Kidney (tissue), 14 donors: ENCODE results near the gene SH2D7. TPM values are rescaled to one million over a fixed set of nuclear protein-coding genes. Genes with fewer than 3 reads are reported as not detected.

ENCODE experiments used
- DNase-seq, 5 donors: peaks; one replicate each; pipeline ENCODE4 v3.0.0-alpha.2; 2013 to 2020
- FAIRE-seq: peaks from 2 replicates; lab custom pipeline; 2012; peaks lifted over from hg19 to GRCh38; lab: Jason Lieb, UNC
- H3K27ac ChIP-seq, 2 donors: one replicate each; pipeline ENCODE4 v1.7.0; 2013; ENCODE audit warnings: low read depth in 2 of 2, low read length in 2 of 2, inconsistent platforms in 1 of 2
- H3K27me3 ChIP-seq: one replicate; pipeline ENCODE4 v1.7.1; 2013; ENCODE audit warnings: low read length, inconsistent platforms; ENCODE audit not compliant: control insufficient read depth, insufficient read depth
- H3K36me3 ChIP-seq, 3 donors: one replicate each; pipeline versions ENCODE4 v1.7.0 to v1.7.1; 2013; ENCODE audit warnings: low read length in 3 of 3, control low read depth in 1 of 3, inconsistent platforms in 1 of 3; ENCODE audit not compliant: insufficient read depth in 3 of 3, control insufficient read depth in 2 of 3
- H3K4me1 ChIP-seq, 3 donors: one replicate each; pipeline versions ENCODE4 v1.7.0 to v1.7.1; 2013; ENCODE audit warnings: low read length in 3 of 3, inconsistent platforms in 1 of 3, low read depth in 1 of 3; ENCODE audit not compliant: control insufficient read depth in 2 of 3, insufficient read depth in 2 of 3
- H3K4me3 ChIP-seq, 3 donors: one replicate each; pipeline versions ENCODE4 v1.7.0 to v1.8.1; 2013; ENCODE audit warnings: low read length in 3 of 3, control low read depth in 1 of 3, inconsistent platforms in 1 of 3
- H3K9ac ChIP-seq, 3 donors: one replicate each; pipeline versions ENCODE4 v1.7.0 to v1.7.1; 2013; ENCODE audit warnings: low read length in 3 of 3, control low read depth in 1 of 3, inconsistent platforms in 1 of 3
- H3K9me3 ChIP-seq, 3 donors: one replicate each; pipeline versions ENCODE4 v1.7.0 to v1.7.1; 2013; ENCODE audit warnings: low read length in 3 of 3, control low read depth in 1 of 3, inconsistent platforms in 1 of 3; ENCODE audit not compliant: control insufficient read depth in 2 of 3, insufficient read depth in 1 of 3
- intact Hi-C: fragments of 100-400 bp; cut with DNase I; formaldehyde crosslinking; loops from one replicate; pipeline ENCODE4 v1.11.1; 2022
- polyA plus RNA-seq: library from polyadenylated mRNA; stranded (reverse); fragments of 350-450 nt; fragmentation: Illumina TruSeq; extraction: RNeasy Lipid Tissue Mini Kit (QIAGEN cat#74804); gene quantifications from one replicate; pipeline ENCODE4 v1.2.3, GENCODE V29; 2014; ENCODE audit warnings: low read depth, low replicate concordance; ENCODE audit not compliant: insufficient read depth
- total RNA-seq: library from RNA; stranded (reverse); fragmentation: NEBNext Ultra II Directional; extraction: Animal tissue kit (Norgen Biotek cat#: 25700); gene quantifications from one replicate; pipeline ENCODE4 v1.2.1, GENCODE V29; 2021
- TF ChIP-seq, protein P1 (sequence below): IDR thresholded peaks from 3 replicates; pipeline ENCODE4 v1.5.1; 2012; ENCODE audit warnings: mild to moderate bottlenecking, moderate library complexity, borderline replicate concordance; ENCODE audit not compliant: insufficient read depth; ENCODE audit errors: extremely low read depth
- donor health status: control.
- donor health status: control.
- donor health status: control.
- donor health status: control.
- donor health status: control.
- donor health status: DM: yes; HTN: yes; CAD: no.
- donor health status: Normal renal cell carcinoma (clear cell type).

Gene SH2D7
- total and polyA plus RNA-seq, 2 donors from 2014 or later = not detected

GRCh38 chr15:78087951-78088772 is 4.2 kb upstream of the SH2D7 start:
- TF ChIP-seq, protein P1, sequence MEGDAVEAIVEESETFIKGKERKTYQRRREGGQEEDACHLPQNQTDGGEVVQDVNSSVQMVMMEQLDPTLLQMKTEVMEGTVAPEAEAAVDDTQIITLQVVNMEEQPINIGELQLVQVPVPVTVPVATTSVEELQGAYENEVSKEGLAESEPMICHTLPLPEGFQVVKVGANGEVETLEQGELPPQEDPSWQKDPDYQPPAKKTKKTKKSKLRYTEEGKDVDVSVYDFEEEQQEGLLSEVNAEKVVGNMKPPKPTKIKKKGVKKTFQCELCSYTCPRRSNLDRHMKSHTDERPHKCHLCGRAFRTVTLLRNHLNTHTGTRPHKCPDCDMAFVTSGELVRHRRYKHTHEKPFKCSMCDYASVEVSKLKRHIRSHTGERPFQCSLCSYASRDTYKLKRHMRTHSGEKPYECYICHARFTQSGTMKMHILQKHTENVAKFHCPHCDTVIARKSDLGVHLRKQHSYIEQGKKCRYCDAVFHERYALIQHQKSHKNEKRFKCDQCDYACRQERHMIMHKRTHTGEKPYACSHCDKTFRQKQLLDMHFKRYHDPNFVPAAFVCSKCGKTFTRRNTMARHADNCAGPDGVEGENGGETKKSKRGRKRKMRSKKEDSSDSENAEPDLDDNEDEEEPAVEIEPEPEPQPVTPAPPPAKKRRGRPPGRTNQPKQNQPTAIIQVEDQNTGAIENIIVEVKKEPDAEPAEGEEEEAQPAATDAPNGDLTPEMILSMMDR = no peak
- intact Hi-C loops = no loop called here
- Histone ChIP-seq H3K4me1 (peaks cover 0 to 10% (median 4%) of the 10 kb centered on the region in 3 donors), H3K27ac (no peak overlapping the region), H3K9me3 (no peaks in the 10 kb centered on the region), H3K27me3 (no peaks in the 10 kb centered on the region), H3K4me3 (no peak overlapping the region), H3K9ac (no peak overlapping the region), H3K36me3 (no peaks in the 10 kb centered on the region)
- no peak for DNase-seq
- FAIRE-seq = no peak

- Histone ChIP-seq H3K9ac (no peak overlapping the region), H3K27ac (no peak overlapping the region), H3K4me1 (peaks cover 0 to 15% (median 4%) of the 10 kb centered on the region in 3 donors), H3K4me3 (no peak overlapping the region), H3K36me3 (no peaks in the 10 kb centered on the region), H3K27me3 (no peaks in the 10 kb centered on the region), H3K9me3 (no peaks in the 10 kb centered on the region)
- DNase-seq (no peak), FAIRE-seq (no peak)
- TF ChIP-seq, protein P1 = no peak
- intact Hi-C loops = no loop called here
Observed at GRCh38 chr15:78088773-78089080, 3.6 kb upstream of the SH2D7 start.

GRCh38 chr15:78090422-78091063 is 1.8 kb upstream of the SH2D7 start:
- H3K9me3 ChIP-seq = no peaks in the 10 kb centered on the region
- DNase-seq (no peak), FAIRE-seq (no peak)
- TF ChIP-seq, protein P1 = no peak
- H3K36me3 ChIP-seq = no peaks in the 10 kb centered on the region
- no peak overlapping the region for H3K9ac ChIP-seq
- H3K27ac ChIP-seq = no peak overlapping the region
- H3K27me3 ChIP-seq = no peaks in the 10 kb centered on the region
- no peak overlapping the region for H3K4me3 ChIP-seq
- peaks cover 0 to 10% (median 0%) of the 10 kb centered on the region in 3 donors for H3K4me1 ChIP-seq
- intact Hi-C loops = no loop called here
